ENCODE results near the gene ACTL7B.
"Not testable (repeated sequence)": the region's sequence is repeated elsewhere in the genome, so short reads cannot be mapped to it uniquely, and the experiment has no call there.

Gene ACTL7B

GRCh38 chr9:108842610-108843295, 13.0 kb downstream of the ACTL7B start:
- DNase-seq = no peak

- DNase-seq = not testable (repeated sequence)
Measured at GRCh38 chr9:108839561-108839960, 16.2 kb downstream of the ACTL7B start.

- DNase-seq = no peak
Measured at GRCh38 chr9:108838017-108838416, 17.8 kb downstream of the ACTL7B start.

GRCh38 chr9:108837530-108837929, 18.3 kb downstream of the ACTL7B start:
- no peak for DNase-seq

GRCh38 chr9:108836781-108837180, 19.0 kb downstream of the ACTL7B start:
- DNase-seq = no peak

- no peak for DNase-seq
Measured at GRCh38 chr9:108836319-108836718, 19.5 kb downstream of the ACTL7B start.

- DNase-seq = no peak
Measured at GRCh38 chr9:108835831-108836230, 20.0 kb downstream of the ACTL7B start.

GRCh38 chr9:108834959-108835665, 20.7 kb downstream of the ACTL7B start:
- no peak for DNase-seq

GRCh38 chr9:108832179-108832500, 23.6 kb downstream of the ACTL7B start:
- no peak for DNase-seq

GRCh38 chr9:108831496-108832178, 24.1 kb downstream of the ACTL7B start:
- no peak for DNase-seq

GRCh38 chr9:108830272-108830671, 25.5 kb downstream of the ACTL7B start:
- DNase-seq = no peak

GRCh38 chr9:108823829-108824228, 32.0 kb downstream of the ACTL7B start:
- no peak for DNase-seq

GRCh38 chr9:108816037-108816436, 39.7 kb downstream of the ACTL7B start:
- DNase-seq = no peak

- DNase-seq = no peak
Measured at GRCh38 chr9:108815156-108815555, 40.6 kb downstream of the ACTL7B start.

- DNase-seq = peak; percentile 2
Measured at GRCh38 chr9:108813951-108814601, 41.7 kb downstream of the ACTL7B start.

GRCh38 chr9:108812396-108813025, 43.3 kb downstream of the ACTL7B start:
- DNase-seq = no peak

GRCh38 chr9:108811944-108812343, 43.8 kb downstream of the ACTL7B start:
- no peak for DNase-seq

GRCh38 chr9:108809269-108809668, 46.5 kb downstream of the ACTL7B start:
- DNase-seq = no peak
